Endothelial cell of umbilical vein (primary cell): ENCODE results near the gene MSMB. TPM values are rescaled to one million over a fixed set of nuclear protein-coding genes. Genes with fewer than 3 reads are reported as not detected.

Experiments used
- BruUV-seq: library from RNA; stranded (reverse); fragments of 400-500 nt; replicated peaks from 2 replicates; lab custom pipeline; 2021; lab: Mats Ljungman, UMichigan
- CTCF ChIA-PET: fragments of 300-600, 350-600 bp; sonication (Branson Sonifier 250); formaldehyde crosslinking; loops from one replicate; lab custom pipeline; 2021; ENCODE audit warnings: antibody characterized with exemption, inconsistent platforms; lab: Charles Lee
- POLR2A ChIA-PET: fragments of 300-600, 350-600 bp; sonication (Branson Sonifier 250); formaldehyde crosslinking; loops from one replicate; lab custom pipeline; 2021; ENCODE audit warnings: antibody characterized with exemption, inconsistent platforms; lab: Charles Lee
- DNase-seq: peaks from one replicate; pipeline ENCODE4 v3.0.0-alpha.2; 2011; ENCODE audit warnings: low read depth, low spot score
- FAIRE-seq: peaks from 2 replicates; lab custom pipeline; 2011; peaks lifted over from hg19 to GRCh38; lab: Jason Lieb, UNC
- H2AFZ ChIP-seq: 2 replicates; pipeline ENCODE4 v1.6.0; 2012; ENCODE audit warnings: low read depth, low read length, control low read depth, inconsistent platforms
- H3K27ac ChIP-seq: 2 replicates; pipeline ENCODE4 v1.5.1; 2011; ENCODE audit warnings: low read depth, mild to moderate bottlenecking, control low read depth, low read length, moderate library complexity; ENCODE audit not compliant: insufficient read depth
- H3K27me3 ChIP-seq, 2 experiments: 2 replicates each; pipeline versions ENCODE4 v1.6.0 to v1.6.1; 2011; ENCODE audit warnings: low read length in 2 of 2, mixed read lengths in 1 of 2; ENCODE audit not compliant: control insufficient read depth in 2 of 2, insufficient read depth in 2 of 2
- H3K36me3 ChIP-seq, 2 experiments: 2 replicates in 1 of 2; 3 replicates in 1 of 2; pipeline ENCODE4 v1.5.1; 2011; ENCODE audit warnings: low read length in 2 of 2, mild to moderate bottlenecking in 1 of 2, moderate library complexity in 1 of 2; ENCODE audit not compliant: control insufficient read depth in 2 of 2, insufficient read depth in 2 of 2; ENCODE audit errors: extremely low read depth in 1 of 2
- H3K4me1 ChIP-seq: 3 replicates; pipeline ENCODE4 v1.5.1; 2011; ENCODE audit warnings: mild to moderate bottlenecking, low read length; ENCODE audit not compliant: control insufficient read depth, insufficient read depth; ENCODE audit errors: extremely low read depth
- H3K4me2 ChIP-seq: 2 replicates; pipeline ENCODE4 v1.6.1; 2011; ENCODE audit warnings: low read length, control low read depth, mixed read lengths; ENCODE audit not compliant: insufficient read depth
- H3K4me3 ChIP-seq, 3 experiments: fragments of 200-600 bp in 1 of 3; sonication (generic), shearing (Covaris generic) in 1 of 3; replicated peaks in 1 of 3; 2 replicates each; pipeline ENCODE4 v1.5.1; 2011 to 2016; ENCODE audit warnings: control low read depth in 3 of 3, low read length in 3 of 3, mild to moderate bottlenecking in 2 of 3, inconsistent platforms in 1 of 3, low read depth in 1 of 3, moderate library complexity in 1 of 3; ENCODE audit not compliant: insufficient read depth in 1 of 3
- H3K79me2 ChIP-seq: 2 replicates; pipeline ENCODE4 v1.6.0; 2012; ENCODE audit warnings: low read length, inconsistent platforms; ENCODE audit not compliant: control insufficient read depth, insufficient read depth
- H3K9ac ChIP-seq: replicated peaks from 2 replicates; pipeline ENCODE3; 2011; ENCODE audit warnings: low read length, control low read depth; ENCODE audit not compliant: insufficient read depth; ENCODE audit errors: extremely low read depth
- H3K9me1 ChIP-seq: replicated peaks from 3 replicates; pipeline ENCODE4 v1.6.0; 2011; ENCODE audit warnings: mild to moderate bottlenecking, low read length; ENCODE audit not compliant: control insufficient read depth, insufficient read depth; ENCODE audit errors: extremely low read depth
- H3K9me3 ChIP-seq: replicated peaks from 2 replicates; pipeline ENCODE4 v1.5.1; 2012; ENCODE audit warnings: low read length, inconsistent platforms; ENCODE audit not compliant: control insufficient read depth, insufficient read depth
- H4K20me1 ChIP-seq: replicated peaks from 2 replicates; pipeline ENCODE3; 2011; ENCODE audit warnings: mild to moderate bottlenecking, low read length; ENCODE audit not compliant: control insufficient read depth, insufficient read depth; ENCODE audit errors: extremely low read depth
- EZH2 ChIP-seq: IDR thresholded peaks from 2 replicates; pipeline ENCODE4 v1.6.1; 2012; ENCODE audit warnings: borderline replicate concordance, low read depth, mild to moderate bottlenecking, moderate library complexity, low read length, inconsistent platforms; ENCODE audit not compliant: severe bottlenecking
- FOS ChIP-seq: IDR thresholded peaks from 2 replicates; pipeline ENCODE4 v1.6.1; 2011; ENCODE audit warnings: mild to moderate bottlenecking, low read length, moderate library complexity, borderline replicate concordance; ENCODE audit not compliant: insufficient read depth
- GATA2 ChIP-seq: IDR thresholded peaks from 2 replicates; pipeline ENCODE4 v1.7.0; 2011; ENCODE audit warnings: low read depth, mild to moderate bottlenecking, moderate library complexity, mixed read lengths, low read length; ENCODE audit not compliant: insufficient read length, insufficient read depth
- JUN ChIP-seq: IDR thresholded peaks from 2 replicates; pipeline ENCODE4 v1.6.1; 2011; ENCODE audit warnings: borderline replicate concordance, low read depth; ENCODE audit not compliant: insufficient read length, insufficient read depth
- MYC ChIP-seq: IDR thresholded peaks from one replicate; pipeline ENCODE4 v1.6.1; 2011; ENCODE audit warnings: mild to moderate bottlenecking, low read depth, low read length
- POLR2A ChIP-seq: IDR thresholded peaks from 2 replicates; pipeline ENCODE4 v1.6.1; 2012; ENCODE audit warnings: low read depth, mild to moderate bottlenecking, control low read depth, low read length
- POLR2AphosphoS5 ChIP-seq: IDR thresholded peaks from 2 replicates; pipeline ENCODE4 v1.6.1; 2012; ENCODE audit warnings: low read depth, mild to moderate bottlenecking, control low read depth, low read length, moderate library complexity; ENCODE audit not compliant: insufficient read depth
- dilution Hi-C: fragments of 300-500 bp; cut with MboI; formaldehyde crosslinking; loops from one replicate; pipeline ENCODE4 v1.15.0; 2019; ENCODE audit warnings: low sequenced_read_pairs; ENCODE audit not compliant: extremely low pct_ligation_motif_present
- intact Hi-C: fragments of 100-400 bp; cut with micrococcal nuclease; formaldehyde crosslinking; loops from one replicate; pipeline ENCODE4 v1.10.0; 2022
- polyA plus RNA-seq, 4 experiments: library from polyadenylated mRNA; depleted of rRNA in 3 of 4; stranded (reverse) in 3 of 4; unstranded in 1 of 4; fragments of >200 nt; gene quantifications; 2 replicates each; pipeline versions ENCODE4 v1.2.1 to v1.2.3, GENCODE V29; 2011 to 2012; ENCODE audit warnings: missing spikeins in 1 of 4
- total RNA-seq: library from RNA; stranded (reverse); gene quantifications from 2 replicates; pipeline ENCODE4 v1.2.3, GENCODE V29; 2021
- TF ChIP-seq, protein P1 (sequence below): IDR thresholded peaks from 2 replicates; pipeline ENCODE4 v1.6.1; 2011; ENCODE audit not compliant: insufficient read depth, insufficient read length
- TF ChIP-seq, protein P2 (sequence below), 2 donors: IDR thresholded peaks; 1 replicate in 1 of 2; 2 replicates in 1 of 2; pipeline ENCODE4 v1.5.1; 2011; ENCODE audit warnings: low read length in 2 of 2, mild to moderate bottlenecking in 2 of 2, moderate library complexity in 2 of 2, control low read depth in 1 of 2, inconsistent platforms in 1 of 2, low read depth in 1 of 2; ENCODE audit not compliant: insufficient read depth in 1 of 2; ENCODE audit errors: extremely low read depth in 1 of 2

The MSMB gene
- total and polyA plus RNA-seq, 2 donors (not counting 3 experiments of a cell fraction or from before 2014, with no cell fraction given), result not detected

DNA sequence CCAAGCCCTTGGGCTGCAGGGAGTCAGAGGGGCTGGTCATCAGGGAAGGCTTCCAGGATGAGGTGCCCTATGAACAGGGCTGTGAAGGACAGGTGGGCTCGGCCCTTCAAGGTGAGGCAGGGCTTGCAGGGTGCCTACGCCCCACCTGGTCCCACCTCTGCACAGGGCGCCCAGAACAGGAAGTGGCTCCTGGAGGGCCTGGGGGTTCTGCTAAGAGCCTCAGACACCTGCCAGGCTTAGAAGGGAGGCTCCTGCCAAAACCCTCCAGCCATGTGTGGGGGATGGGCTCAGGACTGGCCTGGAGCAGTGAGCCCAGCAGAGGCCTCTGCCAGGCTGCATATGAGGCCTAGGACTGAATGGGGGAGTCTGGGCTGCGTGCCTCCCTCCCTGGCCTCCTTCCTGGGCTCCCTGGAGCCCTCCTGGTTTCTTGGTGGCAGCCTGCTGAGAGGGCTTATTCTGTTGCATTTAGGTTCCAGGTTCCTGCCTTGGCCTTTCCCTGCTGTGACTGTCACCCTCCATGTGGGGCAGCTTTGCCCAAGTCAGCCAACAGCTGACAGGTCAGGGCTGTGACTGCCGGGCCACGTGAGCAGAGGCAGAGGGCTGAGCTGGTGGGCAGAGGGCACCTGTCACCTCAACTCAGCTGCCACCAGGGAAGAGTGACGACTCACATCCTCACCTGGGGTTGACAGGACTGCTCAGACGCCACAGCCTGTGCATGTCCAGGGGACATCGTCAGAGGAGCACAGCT is 45.2 kb upstream of the MSMB start:
- FAIRE-seq (no peak), DNase-seq (no peak)
- Histone ChIP-seq H3K9me3 (no peaks in the 10 kb centered on the region), H4K20me1 (no peaks in the 10 kb centered on the region), H3K27ac (no peak overlapping the region), H3K36me3 (no peaks in the 10 kb centered on the region), H3K9me1 (no peaks in the 10 kb centered on the region), H3K4me2 (no peak overlapping the region), H3K79me2 (no peaks in the 10 kb centered on the region), H2AFZ (no peak overlapping the region), H3K4me3 (no peak overlapping the region), H3K27me3 (no peaks in the 10 kb centered on the region), H3K9ac (no peak overlapping the region), H3K4me1 (no peaks in the 10 kb centered on the region)
- dilution Hi-C loops (no loop called here), intact Hi-C loops (no loop called here)
- BruUV-seq, result no TSS peak
- no peak for TF ChIP-seq POLR2A
- no peak for TF ChIP-seq JUN
- no peak for TF ChIP-seq EZH2
- TF ChIP-seq, protein P1, sequence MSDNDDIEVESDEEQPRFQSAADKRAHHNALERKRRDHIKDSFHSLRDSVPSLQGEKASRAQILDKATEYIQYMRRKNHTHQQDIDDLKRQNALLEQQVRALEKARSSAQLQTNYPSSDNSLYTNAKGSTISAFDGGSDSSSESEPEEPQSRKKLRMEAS, result no peak
- no peak for TF ChIP-seq FOS
- no peak for TF ChIP-seq MYC
- TF ChIP-seq, protein P2, sequence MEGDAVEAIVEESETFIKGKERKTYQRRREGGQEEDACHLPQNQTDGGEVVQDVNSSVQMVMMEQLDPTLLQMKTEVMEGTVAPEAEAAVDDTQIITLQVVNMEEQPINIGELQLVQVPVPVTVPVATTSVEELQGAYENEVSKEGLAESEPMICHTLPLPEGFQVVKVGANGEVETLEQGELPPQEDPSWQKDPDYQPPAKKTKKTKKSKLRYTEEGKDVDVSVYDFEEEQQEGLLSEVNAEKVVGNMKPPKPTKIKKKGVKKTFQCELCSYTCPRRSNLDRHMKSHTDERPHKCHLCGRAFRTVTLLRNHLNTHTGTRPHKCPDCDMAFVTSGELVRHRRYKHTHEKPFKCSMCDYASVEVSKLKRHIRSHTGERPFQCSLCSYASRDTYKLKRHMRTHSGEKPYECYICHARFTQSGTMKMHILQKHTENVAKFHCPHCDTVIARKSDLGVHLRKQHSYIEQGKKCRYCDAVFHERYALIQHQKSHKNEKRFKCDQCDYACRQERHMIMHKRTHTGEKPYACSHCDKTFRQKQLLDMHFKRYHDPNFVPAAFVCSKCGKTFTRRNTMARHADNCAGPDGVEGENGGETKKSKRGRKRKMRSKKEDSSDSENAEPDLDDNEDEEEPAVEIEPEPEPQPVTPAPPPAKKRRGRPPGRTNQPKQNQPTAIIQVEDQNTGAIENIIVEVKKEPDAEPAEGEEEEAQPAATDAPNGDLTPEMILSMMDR (IDR thresholded peaks at IDR 0.05; ENCODE audit: extremely low read depth in 1 of 2, insufficient read depth in 1 of 2, low read depth in 1 of 2, low read length in 2 of 2), result no peak
- TF ChIP-seq GATA2, result no peak
- TF ChIP-seq POLR2AphosphoS5, result no peak
- CTCF ChIA-PET, result no interaction called here
- POLR2A ChIA-PET, result no interaction called here
